Astrocyte (in vitro differentiated cells and primary cell): ENCODE measurements around the gene TACR1. TPM values are rescaled to one million over a fixed set of nuclear protein-coding genes. Genes with fewer than 3 reads are reported as not detected.

Source experiments
- DNase-seq: peaks from one replicate; pipeline ENCODE4 v3.0.0-alpha.2; 2010; ENCODE audit warnings: low read depth
- FAIRE-seq: peaks from 2 replicates; lab custom pipeline; 2011; peaks lifted over from hg19 to GRCh38; lab: Jason Lieb, UNC
- H2AFZ ChIP-seq: 2 replicates; pipeline ENCODE4 v1.6.0; 2012; ENCODE audit warnings: low read depth, low read length, inconsistent platforms
- H3K27ac ChIP-seq: 2 replicates; pipeline ENCODE4 v1.5.1; 2011; ENCODE audit warnings: low read depth, low read length, inconsistent platforms
- H3K27me3 ChIP-seq: 2 replicates; pipeline ENCODE4 v1.6.0; 2011; ENCODE audit warnings: low read length, inconsistent platforms; ENCODE audit not compliant: insufficient read depth
- H3K36me3 ChIP-seq: 2 replicates; pipeline ENCODE4 v1.5.1; 2011; ENCODE audit warnings: low read length, inconsistent platforms; ENCODE audit not compliant: insufficient read depth
- H3K4me1 ChIP-seq: 2 replicates; pipeline ENCODE4 v1.5.1; 2011; ENCODE audit warnings: low read length, inconsistent platforms; ENCODE audit not compliant: insufficient read depth
- H3K4me2 ChIP-seq: 2 replicates; pipeline ENCODE4 v1.6.0; 2012; ENCODE audit warnings: low read length, inconsistent platforms
- H3K4me3 ChIP-seq: 2 replicates; pipeline ENCODE4 v1.5.1; 2011; ENCODE audit warnings: low read depth, mild to moderate bottlenecking, low read length, inconsistent platforms; ENCODE audit not compliant: insufficient read depth
- H3K79me2 ChIP-seq: 2 replicates; pipeline ENCODE4 v1.6.0; 2012; ENCODE audit warnings: mild to moderate bottlenecking, low read length, inconsistent platforms; ENCODE audit not compliant: insufficient read depth
- H3K9ac ChIP-seq: 2 replicates; pipeline ENCODE4 v1.6.0; 2012; ENCODE audit warnings: mild to moderate bottlenecking, low read length, inconsistent platforms
- H3K9me3 ChIP-seq: 2 replicates; pipeline ENCODE4 v1.5.1; 2012; ENCODE audit warnings: low read depth, mild to moderate bottlenecking, low read length, inconsistent platforms; ENCODE audit not compliant: insufficient read depth
- H4K20me1 ChIP-seq: 2 replicates; pipeline ENCODE4 v1.6.0; 2012; ENCODE audit warnings: low read length, inconsistent platforms; ENCODE audit not compliant: insufficient read depth
- H3K27ac Mint-ChIP-seq: one replicate; pipeline ENCODE4 v1.8.0; 2021; ENCODE audit warnings: mild to moderate bottlenecking, mixed read lengths; ENCODE audit not compliant: unreplicated experiment
- H3K27me3 Mint-ChIP-seq: one replicate; pipeline ENCODE4 v1.8.0; 2021; ENCODE audit warnings: low read depth, mixed read lengths; ENCODE audit not compliant: unreplicated experiment
- H3K36me3 Mint-ChIP-seq: one replicate; pipeline ENCODE4 v1.8.0; 2021; ENCODE audit warnings: low read depth, mixed read lengths; ENCODE audit not compliant: unreplicated experiment
- H3K4me1 Mint-ChIP-seq: one replicate; pipeline ENCODE4 v1.8.0; 2021; ENCODE audit warnings: low read depth, mixed read lengths; ENCODE audit not compliant: unreplicated experiment
- H3K4me3 Mint-ChIP-seq: one replicate; pipeline ENCODE4 v1.8.0; 2021; ENCODE audit warnings: mild to moderate bottlenecking, moderate library complexity, mixed read lengths; ENCODE audit not compliant: unreplicated experiment
- H3K9me3 Mint-ChIP-seq: one replicate; pipeline ENCODE4 v1.8.0; 2021; ENCODE audit warnings: mild to moderate bottlenecking, mixed read lengths; ENCODE audit not compliant: unreplicated experiment
- EZH2 ChIP-seq: IDR thresholded peaks from 2 replicates; pipeline ENCODE4 v1.6.1; 2012; ENCODE audit warnings: mild to moderate bottlenecking, low read length, inconsistent platforms; ENCODE audit not compliant: insufficient read depth
- total RNA-seq: library from RNA; stranded (reverse); gene quantifications from 2 replicates; pipeline ENCODE4 v1.2.1, GENCODE V29; 2021
- TF ChIP-seq, protein P1 (sequence below): IDR thresholded peaks from 2 replicates; pipeline ENCODE4 v1.5.1; 2011; ENCODE audit warnings: low read depth, mild to moderate bottlenecking, inconsistent platforms, low read length, moderate library complexity; ENCODE audit not compliant: insufficient read depth

TACR1 gene
- total RNA-seq, 1 donor from 2014 or later, result not detected

DNA sequence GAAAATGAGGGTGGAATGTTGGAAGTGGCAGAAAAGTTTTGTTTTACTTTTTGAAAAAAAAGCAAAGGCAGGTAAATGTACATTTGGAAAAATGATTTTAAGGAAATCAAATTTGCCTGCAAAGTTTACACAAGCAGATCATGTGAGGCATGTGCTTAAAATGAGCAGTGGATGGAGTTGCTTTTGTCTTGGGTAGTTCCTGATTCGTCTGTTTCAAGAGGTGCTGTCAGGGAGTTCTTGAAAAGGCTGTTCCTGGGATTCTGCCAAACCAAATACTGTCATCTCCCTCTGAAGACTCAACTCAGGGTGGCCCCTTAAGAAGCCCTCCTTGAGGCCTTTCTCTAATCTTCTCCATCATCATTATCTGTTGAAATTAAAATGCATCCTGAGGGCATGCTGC lies 59.0 kb downstream of the TACR1 start:
- H3K4me3 Mint-ChIP-seq, result no peak overlapping the region
- no peak for DNase-seq
- H3K36me3 ChIP-seq, result no peaks in the 10 kb centered on the region
- no peak overlapping the region for H3K9ac ChIP-seq
- H4K20me1 ChIP-seq, result no peaks in the 10 kb centered on the region
- no peak overlapping the region for H3K27ac Mint-ChIP-seq
- H3K4me1 ChIP-seq, result no peaks in the 10 kb centered on the region
- no peak overlapping the region for H3K4me2 ChIP-seq
- H3K9me3 ChIP-seq, result no peaks in the 10 kb centered on the region
- H3K4me1 Mint-ChIP-seq, result peaks cover 2% of the 10 kb centered on the region
- H3K27me3 Mint-ChIP-seq, result peaks cover 6% of the 10 kb centered on the region
- H3K9me3 Mint-ChIP-seq, result no peaks in the 10 kb centered on the region
- H3K27ac ChIP-seq, result no peak overlapping the region
- no peaks in the 10 kb centered on the region for H3K27me3 ChIP-seq
- TF ChIP-seq, protein P1, sequence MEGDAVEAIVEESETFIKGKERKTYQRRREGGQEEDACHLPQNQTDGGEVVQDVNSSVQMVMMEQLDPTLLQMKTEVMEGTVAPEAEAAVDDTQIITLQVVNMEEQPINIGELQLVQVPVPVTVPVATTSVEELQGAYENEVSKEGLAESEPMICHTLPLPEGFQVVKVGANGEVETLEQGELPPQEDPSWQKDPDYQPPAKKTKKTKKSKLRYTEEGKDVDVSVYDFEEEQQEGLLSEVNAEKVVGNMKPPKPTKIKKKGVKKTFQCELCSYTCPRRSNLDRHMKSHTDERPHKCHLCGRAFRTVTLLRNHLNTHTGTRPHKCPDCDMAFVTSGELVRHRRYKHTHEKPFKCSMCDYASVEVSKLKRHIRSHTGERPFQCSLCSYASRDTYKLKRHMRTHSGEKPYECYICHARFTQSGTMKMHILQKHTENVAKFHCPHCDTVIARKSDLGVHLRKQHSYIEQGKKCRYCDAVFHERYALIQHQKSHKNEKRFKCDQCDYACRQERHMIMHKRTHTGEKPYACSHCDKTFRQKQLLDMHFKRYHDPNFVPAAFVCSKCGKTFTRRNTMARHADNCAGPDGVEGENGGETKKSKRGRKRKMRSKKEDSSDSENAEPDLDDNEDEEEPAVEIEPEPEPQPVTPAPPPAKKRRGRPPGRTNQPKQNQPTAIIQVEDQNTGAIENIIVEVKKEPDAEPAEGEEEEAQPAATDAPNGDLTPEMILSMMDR, result no peak
- TF ChIP-seq EZH2, result no peak
- no peaks in the 10 kb centered on the region for H3K36me3 Mint-ChIP-seq
- no peaks in the 10 kb centered on the region for H3K79me2 ChIP-seq
- no peak overlapping the region for H3K4me3 ChIP-seq
- no peak for FAIRE-seq
- H2AFZ ChIP-seq, result no peak overlapping the region

DNA sequence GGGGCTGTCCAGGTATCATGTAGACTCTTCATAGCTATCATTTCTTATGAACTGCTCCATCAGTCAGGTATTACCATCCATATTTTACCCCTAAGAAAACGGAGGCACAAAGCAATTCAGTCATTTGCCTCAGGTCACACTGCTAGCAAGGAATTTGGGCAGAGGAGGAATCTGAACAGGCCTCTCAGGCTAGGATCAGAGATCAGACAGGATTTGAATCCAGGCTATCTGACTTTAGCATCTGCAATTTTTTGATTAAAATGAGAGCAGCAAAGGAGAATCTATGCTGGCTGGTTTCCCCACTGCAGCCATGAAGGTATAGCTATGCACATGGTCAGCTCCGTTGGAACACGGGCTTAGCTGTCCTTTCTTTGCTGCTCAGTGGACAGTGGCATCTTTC lies 60.1 kb downstream of the TACR1 start:
- Mint-ChIP-seq H3K27me3 (peaks cover 6% of the 10 kb centered on the region), H3K4me3 (no peak overlapping the region), H3K27ac (no peak overlapping the region), H3K9me3 (no peaks in the 10 kb centered on the region), H3K36me3 (no peaks in the 10 kb centered on the region), H3K4me1 (peaks cover 5% of the 10 kb centered on the region)
- Histone ChIP-seq H3K27ac (no peak overlapping the region), H3K4me2 (no peak overlapping the region), H3K4me3 (no peak overlapping the region), H4K20me1 (no peaks in the 10 kb centered on the region), H2AFZ (no peak overlapping the region), H3K9me3 (no peaks in the 10 kb centered on the region), H3K4me1 (no peaks in the 10 kb centered on the region), H3K79me2 (no peaks in the 10 kb centered on the region), H3K27me3 (no peaks in the 10 kb centered on the region), H3K9ac (no peak overlapping the region), H3K36me3 (no peaks in the 10 kb centered on the region)
- DNase-seq (no peak), FAIRE-seq (no peak)
- TF ChIP-seq EZH2, result no peak
- TF ChIP-seq, protein P1, result no peak

DNA sequence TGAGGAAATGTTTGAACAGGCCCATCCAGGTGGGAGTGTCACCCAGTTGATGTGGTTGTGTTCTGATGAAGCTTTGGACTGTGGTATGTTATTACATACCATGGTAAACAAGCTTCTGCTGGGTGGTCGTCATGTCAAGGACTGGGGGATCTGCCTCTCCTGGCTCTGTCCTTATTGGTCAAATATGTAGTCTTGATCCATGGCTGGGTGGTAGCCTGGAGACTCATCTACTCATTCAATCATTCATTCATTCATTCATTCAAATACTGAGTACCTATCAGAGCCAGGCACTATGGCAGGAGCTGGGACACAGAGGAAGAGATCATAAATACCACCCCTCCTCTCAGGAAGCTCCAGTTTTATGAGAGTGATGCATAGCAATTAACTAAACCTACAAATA lies 60.8 kb downstream of the TACR1 start:
- FAIRE-seq, result no peak

More for the DNA sequence above, 60.8 kb downstream of the TACR1 start:
- Histone ChIP-seq H3K27ac (no peak overlapping the region), H3K4me1 (no peaks in the 10 kb centered on the region), H3K27me3 (no peaks in the 10 kb centered on the region), H3K79me2 (no peaks in the 10 kb centered on the region), H3K36me3 (no peaks in the 10 kb centered on the region), H3K4me3 (no peak overlapping the region), H3K9ac (no peak overlapping the region), H2AFZ (no peak overlapping the region), H3K4me2 (no peak overlapping the region), H4K20me1 (no peaks in the 10 kb centered on the region), H3K9me3 (no peaks in the 10 kb centered on the region)
- Mint-ChIP-seq H3K36me3 (no peaks in the 10 kb centered on the region), H3K9me3 (no peaks in the 10 kb centered on the region), H3K27me3 (peaks cover 6% of the 10 kb centered on the region), H3K4me3 (no peak overlapping the region), H3K27ac (no peak overlapping the region), H3K4me1 (peaks cover 11% of the 10 kb centered on the region)
- DNase-seq, result no peak
- TF ChIP-seq, protein P1, result no peak
- no peak for TF ChIP-seq EZH2
